G401 (cell line): ENCODE results near the gene LRRC61. TPM values are rescaled to one million over a fixed set of nuclear protein-coding genes. Genes with fewer than 3 reads are reported as not detected.
"Not testable (repeated sequence)": the region's sequence is repeated elsewhere in the genome, so short reads cannot be mapped to it uniquely, and the experiment has no call there.

Experiments used
- DNase-seq: peaks from one replicate; pipeline ENCODE4 v3.0.0-alpha.2; 2015; ENCODE audit warnings: low spot score
- in situ Hi-C: cut with HindIII; loops from 2 replicates; pipeline ENCODE4 v1.10.0; 2016; ENCODE audit warnings: low sequenced_read_pairs, mixed read lengths
- total RNA-seq: library from RNA; depleted of rRNA; stranded (reverse); fragments of >200 nt; shearing (Covaris generic); gene quantifications from 2 replicates; pipeline ENCODE4 v1.2.3, GENCODE V29; 2014

The LRRC61 gene
- total RNA-seq, 1 experiment from 2014 or later = not detected

GRCh38 chr7:150305903-150306284 is 17.3 kb upstream of the LRRC61 start:
- in situ Hi-C loops = not testable (repeated sequence)

GRCh38 chr7:150306377-150306776 is 16.8 kb upstream of the LRRC61 start:
- in situ Hi-C loops = not testable (repeated sequence)
- DNase-seq = peak; percentile 72

More at GRCh38 chr7:150305903-150306284, 17.3 kb upstream of the LRRC61 start:
- not testable (repeated sequence) for DNase-seq

DNA sequence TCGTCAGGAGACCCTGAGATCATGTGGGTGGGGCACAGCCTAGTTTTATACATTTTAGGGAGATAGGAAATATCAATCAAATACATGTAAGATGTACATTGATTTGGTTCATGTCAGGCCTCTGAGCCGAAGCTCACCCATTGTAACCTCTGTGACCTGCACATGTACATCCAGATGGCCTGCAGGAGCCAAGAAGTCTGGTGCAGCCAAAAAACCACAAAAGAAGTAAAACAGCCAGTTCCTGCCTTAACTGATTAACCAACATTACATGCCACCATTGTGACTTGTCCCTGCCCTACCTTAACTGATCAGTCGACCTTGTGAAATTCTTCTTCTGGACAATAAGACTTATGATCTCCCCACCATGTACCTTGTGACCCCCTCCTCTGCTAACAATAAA is 16.0 kb upstream of the LRRC61 start:
- no peak for DNase-seq
- in situ Hi-C loops = no loop called here

DNA sequence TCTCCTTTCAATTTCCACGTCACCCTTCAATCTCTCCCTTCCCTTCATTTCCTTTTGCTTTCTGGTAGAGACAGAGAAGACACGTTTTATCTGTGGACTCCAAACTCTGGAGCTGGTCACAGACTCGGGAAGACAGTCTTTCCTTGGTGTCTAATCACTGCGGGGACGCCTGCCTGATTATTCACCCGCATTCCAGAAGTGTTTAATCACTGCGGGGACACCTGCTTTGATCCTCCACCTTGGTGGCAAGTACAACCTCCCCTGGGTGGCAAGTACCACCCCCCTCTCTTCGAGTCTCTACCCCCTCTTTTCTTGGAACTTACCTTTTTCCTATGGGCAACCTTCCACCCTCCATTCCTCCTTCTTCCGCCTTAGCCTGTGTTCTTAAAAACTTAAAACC is 15.3 kb upstream of the LRRC61 start:
- DNase-seq = no peak
- in situ Hi-C loops = no loop called here

DNA sequence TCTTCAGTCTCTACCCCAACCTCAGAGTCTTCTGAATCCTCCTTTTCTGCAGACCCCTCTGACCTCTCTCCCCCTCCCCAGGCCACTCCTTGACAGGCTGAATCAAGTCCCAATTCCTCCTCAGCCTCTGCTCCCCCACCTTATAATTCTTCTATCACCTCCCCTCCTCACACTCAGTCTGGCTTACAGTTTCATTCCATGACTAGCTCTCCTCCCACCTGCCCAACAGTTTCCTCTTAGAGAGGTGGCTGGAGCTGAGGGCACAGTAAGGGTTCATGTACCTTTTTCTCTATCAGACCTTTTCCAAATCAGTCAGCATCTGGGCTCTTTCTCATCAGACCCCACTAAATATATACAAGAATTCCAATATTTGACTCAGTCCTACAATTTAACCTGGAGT is 14.6 kb upstream of the LRRC61 start:
- no peak for DNase-seq
- in situ Hi-C loops = no loop called here

DNA sequence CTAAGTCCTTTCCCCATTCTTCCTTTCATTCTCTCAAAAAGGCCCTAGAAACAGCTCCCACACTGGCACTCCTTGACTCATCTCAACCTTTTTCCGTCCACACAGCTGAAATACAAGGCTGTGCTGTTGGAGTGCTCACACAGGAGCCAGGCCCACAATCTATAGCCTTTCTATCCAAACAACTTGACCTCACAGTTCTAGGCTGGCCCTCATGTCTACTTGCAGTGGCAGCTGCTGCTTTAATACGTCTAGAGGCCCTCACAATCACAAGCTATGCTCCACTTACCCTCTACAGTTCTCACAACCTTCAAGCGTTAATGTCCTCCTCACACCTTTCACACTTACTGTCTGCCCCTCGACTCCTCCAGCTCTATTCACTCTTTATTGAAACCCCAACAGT is 12.0 kb upstream of the LRRC61 start:
- in situ Hi-C loops = no loop called here
- no peak for DNase-seq

- in situ Hi-C loops = no loop called here
- no peak for DNase-seq
Measured at GRCh38 chr7:150311711-150312110, 11.4 kb upstream of the LRRC61 start.

GRCh38 chr7:150312649-150313366 is 10.3 kb upstream of the LRRC61 start:
- in situ Hi-C loops = not testable (repeated sequence)
- peak; percentile 32 for DNase-seq

GRCh38 chr7:150313367-150313809 is 9.8 kb upstream of the LRRC61 start:
- in situ Hi-C loops = no loop called here
- no peak for DNase-seq

DNA sequence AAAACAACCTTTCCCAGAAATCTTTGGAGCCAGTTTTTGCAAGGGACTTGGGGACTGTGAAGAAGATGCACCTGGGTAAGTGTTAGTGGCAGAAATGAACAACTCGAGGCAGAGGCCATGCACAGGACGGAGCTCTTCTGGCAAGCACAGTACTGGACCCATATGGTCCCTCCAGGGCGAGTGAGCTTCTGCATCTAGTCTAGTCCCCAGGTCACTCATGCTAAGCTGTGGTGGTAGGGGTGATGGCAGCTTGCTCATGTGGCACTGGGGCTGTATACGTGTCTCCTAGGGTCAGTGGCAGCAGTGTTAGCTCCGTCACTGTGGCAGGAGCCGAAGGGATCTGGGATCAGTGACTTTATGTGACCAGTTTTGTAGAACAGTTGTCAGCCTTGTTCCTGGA is 9.3 kb upstream of the LRRC61 start:
- in situ Hi-C loops = no loop called here
- no peak for DNase-seq

GRCh38 chr7:150314639-150315239 is 8.4 kb upstream of the LRRC61 start:
- no peak for DNase-seq
- in situ Hi-C loops = no loop called here

- DNase-seq, in situ Hi-C loops: not testable (repeated sequence)
Measured at GRCh38 chr7:150316987-150317386, 6.2 kb upstream of the LRRC61 start.

- in situ Hi-C loops = no loop called here
- no peak for DNase-seq
Measured at GRCh38 chr7:150317748-150318444, 5.3 kb upstream of the LRRC61 start.

GRCh38 chr7:150321788-150322113 is 1.4 kb upstream of the LRRC61 start:
- in situ Hi-C loops = no loop called here
- no peak for DNase-seq

DNA sequence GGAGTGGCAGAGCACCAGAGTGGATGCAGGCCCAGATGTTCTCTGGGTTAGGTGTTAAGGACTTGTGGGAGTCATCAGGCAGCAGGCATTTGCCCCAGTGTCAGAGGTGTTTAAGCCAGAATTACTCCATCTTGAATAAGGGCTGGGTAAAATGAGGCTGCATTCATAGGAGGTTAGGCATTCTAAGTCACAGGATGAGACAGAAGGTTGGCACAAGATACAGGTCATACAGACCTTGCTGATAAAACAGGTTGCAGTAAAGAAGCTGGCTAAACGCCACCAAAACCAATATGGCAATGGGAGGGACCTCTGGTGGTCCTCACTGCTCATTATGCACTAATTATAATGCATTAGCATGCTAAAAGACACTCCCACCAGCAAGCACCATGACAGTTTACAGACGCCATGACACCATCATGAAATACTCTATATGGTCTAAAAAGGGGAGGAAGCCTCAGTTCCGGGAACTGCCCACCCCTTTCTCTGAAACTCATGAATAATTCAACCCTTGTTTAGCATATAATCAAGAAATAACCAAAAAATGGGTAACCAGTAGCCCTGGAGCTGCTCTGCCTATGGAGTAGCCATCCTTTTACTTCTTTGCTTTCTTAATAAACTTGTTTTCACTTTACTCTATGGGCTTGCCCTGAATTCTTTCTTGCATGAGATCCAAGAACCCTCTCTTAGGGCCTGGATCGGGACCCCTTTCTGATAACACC is 882 bp upstream of the LRRC61 start:
- in situ Hi-C loops = no loop called here
- peak; percentile 23 for DNase-seq

- in situ Hi-C loops = no loop called here
- DNase-seq = peak; percentile 40
Measured at GRCh38 chr7:150323682-150324372, 672 bp downstream of the LRRC61 start.

- no peak for DNase-seq
- in situ Hi-C loops = no loop called here
Measured at GRCh38 chr7:150324373-150324961, 1.3 kb downstream of the LRRC61 start.

DNA sequence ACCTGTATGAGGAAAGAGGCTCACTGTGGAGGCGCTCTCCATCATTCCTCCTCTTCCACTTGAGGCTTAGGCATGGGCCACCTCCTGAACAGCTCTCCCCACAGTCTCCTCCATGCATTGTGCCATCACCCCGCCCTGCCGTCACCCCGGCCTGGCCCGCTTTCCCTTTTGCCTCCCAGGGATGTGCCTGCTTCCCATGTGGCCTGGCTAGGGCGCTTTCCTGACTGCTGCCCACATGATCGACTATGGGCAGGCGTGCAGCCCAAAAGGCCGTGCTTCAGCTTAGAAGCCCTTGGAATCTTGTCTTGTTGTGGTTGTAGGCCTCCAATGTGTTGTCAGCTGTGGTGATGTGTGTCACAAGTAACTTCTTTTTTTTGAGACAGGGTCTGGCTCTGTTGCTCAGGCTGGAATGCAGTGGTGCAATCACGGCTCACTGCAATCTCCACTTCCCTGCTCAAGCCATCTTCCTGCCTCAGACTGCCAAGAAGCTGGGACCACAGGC is 2.0 kb downstream of the LRRC61 start:
- in situ Hi-C loops = no loop called here
- DNase-seq = no peak

- in situ Hi-C loops = no loop called here
- DNase-seq = no peak
Measured at GRCh38 chr7:150325901-150326300, 2.7 kb downstream of the LRRC61 start.
